Right forelimb (tissue), 1 donor: Measurements from ENCODE around the gene RNF224.
"Not testable (repeated sequence)": the region's sequence is repeated elsewhere in the genome, so short reads cannot be mapped to it uniquely, and the experiment has no call there.

ENCODE experiments used
- DNase-seq: peaks from one replicate; pipeline ENCODE4 v3.0.0-alpha.2; 2018

Gene RNF224

GRCh38 chr9:137241490-137242268 lies 14.4 kb downstream of the RNF224 start:
- no peak for DNase-seq

GRCh38 chr9:137242269-137243203 lies 15.2 kb downstream of the RNF224 start:
- DNase-seq = no peak

- DNase-seq = not testable (repeated sequence)
Measured at GRCh38 chr9:137243266-137243625, 15.9 kb downstream of the RNF224 start.

- no peak for DNase-seq
Measured at GRCh38 chr9:137243626-137244485, 16.6 kb downstream of the RNF224 start.

GRCh38 chr9:137244486-137245449 lies 17.5 kb downstream of the RNF224 start:
- no peak for DNase-seq

GRCh38 chr9:137245450-137246421 lies 18.4 kb downstream of the RNF224 start:
- no peak for DNase-seq

- no peak for DNase-seq
Measured at GRCh38 chr9:137247135-137247915, 20.0 kb downstream of the RNF224 start.

- no peak for DNase-seq
Measured at GRCh38 chr9:137247916-137248175, 20.5 kb downstream of the RNF224 start.

GRCh38 chr9:137250329-137251193 lies 23.3 kb downstream of the RNF224 start:
- DNase-seq = no peak

- DNase-seq = no peak
Measured at GRCh38 chr9:137251194-137251461, 23.8 kb downstream of the RNF224 start, which contains the start of gene STPG3. STPG3 (plus strand) TSS chr9:137251286; CDS start chr9:137251287, 1 bp downstream.

GRCh38 chr9:137251490-137252268 lies 24.4 kb downstream of the RNF224 start:
- DNase-seq = no peak

GRCh38 chr9:137252555-137253506 lies 25.5 kb downstream of the RNF224 start:
- no peak for DNase-seq

GRCh38 chr9:137253717-137254623 lies 26.7 kb downstream of the RNF224 start:
- DNase-seq = no peak

GRCh38 chr9:137254624-137255447 lies 27.5 kb downstream of the RNF224 start, which contains the start of gene NELFB:
NELFB (plus strand) TSS chr9:137255327.
- DNase-seq = peak; percentile 98
